Large intestine (tissue), 3 donors: ENCODE measurements around the gene BORCS5. TPM values are rescaled to one million over a fixed set of nuclear protein-coding genes. Genes with fewer than 3 reads are reported as not detected.
"Not testable (repeated sequence)": the region's sequence is repeated elsewhere in the genome, so short reads cannot be mapped to it uniquely, and the experiment has no call there.

ENCODE experiments used
- DNase-seq, 2 donors: peaks; one replicate each; pipeline versions ENCODE4 v3.0.0 to v3.0.0-alpha.2; 2013
- H3K27ac ChIP-seq: one replicate; pipeline ENCODE4 v1.5.1; 2013; ENCODE audit warnings: low read length
- H3K27me3 ChIP-seq: 2 replicates; pipeline ENCODE4 v1.6.1; 2013; ENCODE audit warnings: low read length; ENCODE audit not compliant: control insufficient read depth, insufficient read depth
- H3K36me3 ChIP-seq: 2 replicates; pipeline ENCODE4 v1.6.1; 2013; ENCODE audit warnings: low read length; ENCODE audit not compliant: control insufficient read depth, insufficient read depth
- H3K4me1 ChIP-seq: one replicate; pipeline ENCODE4 v1.6.1; 2013; ENCODE audit warnings: low read length; ENCODE audit not compliant: control insufficient read depth, insufficient read depth
- H3K4me3 ChIP-seq: one replicate; pipeline ENCODE4 v1.5.1; 2013; ENCODE audit warnings: low read length
- H3K9me3 ChIP-seq: one replicate; pipeline ENCODE4 v1.6.1; 2013; ENCODE audit warnings: mild to moderate bottlenecking, low read depth, low read length, moderate library complexity; ENCODE audit not compliant: control insufficient read depth
- WGBS: methylation state at CpG from one replicate; pipeline ENCODE4 v1.1.5; 2013; ENCODE audit warnings: low lambda C conversion rate; ENCODE audit not compliant: insufficient coverage; 5-methylcytosine and 5-hydroxymethylcytosine counted together
- polyA plus RNA-seq: library from polyadenylated mRNA; unstranded; fragments of 120-200 nt; gene quantifications from one replicate; pipeline ENCODE4 v1.2.1, GENCODE V29; 2013

BORCS5 gene
- polyA plus RNA-seq, 1 donor, result 6.4 TPM

GRCh38 chr12:12406762-12407161 lies 49.9 kb downstream of the BORCS5 start:
- no peaks in the 10 kb centered on the region for H3K27me3 ChIP-seq
- peak overlapping the region; percentile 95 for H3K27ac ChIP-seq
- no peaks in the 10 kb centered on the region for H3K36me3 ChIP-seq
- peaks cover 42% of the 10 kb centered on the region for H3K4me1 ChIP-seq
- no peak for DNase-seq
- H3K4me3 ChIP-seq, result no peak overlapping the region
- H3K9me3 ChIP-seq, result no peaks in the 10 kb centered on the region

- Histone ChIP-seq H3K9me3 (no peaks in the 10 kb centered on the region), H3K27me3 (no peaks in the 10 kb centered on the region), H3K27ac (no peak overlapping the region), H3K36me3 (no peaks in the 10 kb centered on the region), H3K4me1 (peaks cover 32% of the 10 kb centered on the region), H3K4me3 (no peak overlapping the region)
- no peak for DNase-seq
- 100% methylated on average over 1 of the region's 1 CpG for WGBS
Observed at GRCh38 chr12:12408265-12408690, 51.4 kb downstream of the BORCS5 start.

- not testable (repeated sequence) for H3K36me3 ChIP-seq, H3K27me3 ChIP-seq, H3K4me3 ChIP-seq, H3K9me3 ChIP-seq, DNase-seq, H3K27ac ChIP-seq
- WGBS, result no CpG with 5 or more reads among the region's 2 CpGs
- peaks cover 28% of the 10 kb centered on the region for H3K4me1 ChIP-seq
Observed at GRCh38 chr12:12409337-12409736, 52.5 kb downstream of the BORCS5 start.

GRCh38 chr12:12415886-12416285 lies 59.0 kb downstream of the BORCS5 start:
- no peak for DNase-seq
- Histone ChIP-seq H3K9me3 (peaks cover 7% of the 10 kb centered on the region), H3K27me3 (no peaks in the 10 kb centered on the region), H3K4me3 (no peak overlapping the region), H3K4me1 (no peaks in the 10 kb centered on the region), H3K27ac (no peak overlapping the region), H3K36me3 (no peaks in the 10 kb centered on the region)
- WGBS, result 82% methylated on average over 2 of the region's 2 CpGs

GRCh38 chr12:12419165-12419564 lies 62.3 kb downstream of the BORCS5 start:
- peaks cover 28% of the 10 kb centered on the region for H3K9me3 ChIP-seq
- not testable (repeated sequence) for H3K4me1 ChIP-seq, H3K36me3 ChIP-seq, H3K4me3 ChIP-seq, DNase-seq, H3K27me3 ChIP-seq, H3K27ac ChIP-seq
- no CpG with 5 or more reads among the region's 3 CpGs for WGBS

- Histone ChIP-seq H3K36me3 (no peaks in the 10 kb centered on the region), H3K27me3 (no peaks in the 10 kb centered on the region), H3K4me3 (no peak overlapping the region), H3K4me1 (no peaks in the 10 kb centered on the region), H3K9me3 (peaks cover 26% of the 10 kb centered on the region), H3K27ac (no peak overlapping the region)
- no peak for DNase-seq
- no CpG with 5 or more reads among the region's 2 CpGs for WGBS
Observed at GRCh38 chr12:12423367-12423766, 66.5 kb downstream of the BORCS5 start.

- H3K27ac ChIP-seq, result no peak overlapping the region
- WGBS, result no CpG with 5 or more reads among the region's 2 CpGs
Observed at GRCh38 chr12:12425001-12425400, 68.1 kb downstream of the BORCS5 start.

GRCh38 chr12:12425616-12426015 lies 68.7 kb downstream of the BORCS5 start:
- H3K27me3 ChIP-seq, result no peaks in the 10 kb centered on the region
- H3K27ac ChIP-seq, result peak overlapping the region; percentile 11
- peaks cover 26% of the 10 kb centered on the region for H3K9me3 ChIP-seq
- WGBS, result no CpG with 5 or more reads among the region's 1 CpG
- DNase-seq, result no peak
- H3K36me3 ChIP-seq, result no peaks in the 10 kb centered on the region
- H3K4me1 ChIP-seq, result no peaks in the 10 kb centered on the region
- no peak overlapping the region for H3K4me3 ChIP-seq

More at GRCh38 chr12:12425001-12425400, 68.1 kb downstream of the BORCS5 start:
- no peaks in the 10 kb centered on the region for H3K27me3 ChIP-seq
- H3K4me1 ChIP-seq, result no peaks in the 10 kb centered on the region
- H3K4me3 ChIP-seq, result no peak overlapping the region
- no peaks in the 10 kb centered on the region for H3K36me3 ChIP-seq
- DNase-seq, result no peak
- H3K9me3 ChIP-seq, result peaks cover 26% of the 10 kb centered on the region

GRCh38 chr12:12427568-12427967 lies 70.7 kb downstream of the BORCS5 start:
- H3K4me1 ChIP-seq, result no peaks in the 10 kb centered on the region
- peaks cover 21% of the 10 kb centered on the region for H3K9me3 ChIP-seq
- H3K4me3 ChIP-seq, result no peak overlapping the region
- no CpG with 5 or more reads among the region's 4 CpGs for WGBS
- H3K27me3 ChIP-seq, result no peaks in the 10 kb centered on the region
- H3K27ac ChIP-seq, result no peak overlapping the region
- no peaks in the 10 kb centered on the region for H3K36me3 ChIP-seq
- DNase-seq, result no peak

- no peak for DNase-seq
- no peaks in the 10 kb centered on the region for H3K27me3 ChIP-seq
- H3K27ac ChIP-seq, result no peak overlapping the region
- no peaks in the 10 kb centered on the region for H3K36me3 ChIP-seq
- 93% methylated on average over 2 of the region's 2 CpGs for WGBS
- peaks cover 16% of the 10 kb centered on the region for H3K9me3 ChIP-seq
- no peaks in the 10 kb centered on the region for H3K4me1 ChIP-seq
- H3K4me3 ChIP-seq, result no peak overlapping the region
Observed at GRCh38 chr12:12428047-12428446, 71.2 kb downstream of the BORCS5 start.

- peaks cover 6% of the 10 kb centered on the region for H3K4me1 ChIP-seq
- no peak overlapping the region for H3K27ac ChIP-seq
- H3K4me3 ChIP-seq, result no peak overlapping the region
- no peak for DNase-seq
- 100% methylated on average over 2 of the region's 7 CpGs for WGBS
- H3K9me3 ChIP-seq, result peaks cover 6% of the 10 kb centered on the region
- H3K36me3 ChIP-seq, result no peaks in the 10 kb centered on the region
- H3K27me3 ChIP-seq, result no peaks in the 10 kb centered on the region
Observed at GRCh38 chr12:12428961-12429657, 72.2 kb downstream of the BORCS5 start.
